ENCODE measurements around the gene CDCA7L.
"Not testable (repeated sequence)": the region's sequence is repeated elsewhere in the genome, so short reads cannot be mapped to it uniquely, and the experiment has no call there.

Gene CDCA7L

DNA sequence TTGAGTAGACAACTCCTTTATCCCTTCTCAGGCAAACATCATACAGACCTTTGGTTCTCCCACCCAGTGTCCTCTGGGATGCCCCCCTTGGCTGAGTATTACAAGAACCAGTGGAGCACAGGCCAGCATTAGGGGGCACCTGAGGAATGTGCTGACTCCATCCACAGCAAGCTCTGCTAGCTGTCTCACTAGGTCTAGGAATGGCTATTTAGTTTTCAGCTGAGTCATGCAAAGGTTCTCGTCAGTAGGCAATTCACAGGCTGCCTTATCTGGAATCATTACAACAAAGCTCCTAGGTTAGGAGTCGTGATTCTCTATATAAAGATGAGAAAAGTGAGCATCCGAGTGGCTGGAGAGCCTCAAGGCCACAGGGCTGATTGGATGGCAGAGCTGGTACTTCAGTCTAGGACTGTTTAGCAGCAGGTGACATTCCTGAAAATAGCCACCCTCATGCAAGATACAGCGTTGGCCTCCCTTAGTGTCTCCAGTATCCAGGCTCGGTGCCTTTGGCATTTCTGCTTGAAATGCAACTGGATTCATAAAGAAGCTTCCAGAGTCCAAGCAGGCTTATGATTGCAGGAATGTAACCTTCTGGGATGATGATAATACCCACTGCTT, 75.8 kb downstream of the CDCA7L start:
- no peak for TF ChIP-seq CTCF (IDR thresholded peaks at IDR 0.05; ENCODE audit: low read depth, low read length)

GRCh38 chr7:21868576-21868850, 77.2 kb downstream of the CDCA7L start:
- no peak for TF ChIP-seq CTCF (IDR thresholded peaks at IDR 0.05; ENCODE audit: low read depth, low read length)
- no peak overlapping the region for H3K4me3 ChIP-seq (ENCODE audit: low read depth, low read length)

More for the DNA sequence above, 75.8 kb downstream of the CDCA7L start:
- H3K4me3 ChIP-seq (ENCODE audit: low read depth, low read length): no peak overlapping the region

DNA sequence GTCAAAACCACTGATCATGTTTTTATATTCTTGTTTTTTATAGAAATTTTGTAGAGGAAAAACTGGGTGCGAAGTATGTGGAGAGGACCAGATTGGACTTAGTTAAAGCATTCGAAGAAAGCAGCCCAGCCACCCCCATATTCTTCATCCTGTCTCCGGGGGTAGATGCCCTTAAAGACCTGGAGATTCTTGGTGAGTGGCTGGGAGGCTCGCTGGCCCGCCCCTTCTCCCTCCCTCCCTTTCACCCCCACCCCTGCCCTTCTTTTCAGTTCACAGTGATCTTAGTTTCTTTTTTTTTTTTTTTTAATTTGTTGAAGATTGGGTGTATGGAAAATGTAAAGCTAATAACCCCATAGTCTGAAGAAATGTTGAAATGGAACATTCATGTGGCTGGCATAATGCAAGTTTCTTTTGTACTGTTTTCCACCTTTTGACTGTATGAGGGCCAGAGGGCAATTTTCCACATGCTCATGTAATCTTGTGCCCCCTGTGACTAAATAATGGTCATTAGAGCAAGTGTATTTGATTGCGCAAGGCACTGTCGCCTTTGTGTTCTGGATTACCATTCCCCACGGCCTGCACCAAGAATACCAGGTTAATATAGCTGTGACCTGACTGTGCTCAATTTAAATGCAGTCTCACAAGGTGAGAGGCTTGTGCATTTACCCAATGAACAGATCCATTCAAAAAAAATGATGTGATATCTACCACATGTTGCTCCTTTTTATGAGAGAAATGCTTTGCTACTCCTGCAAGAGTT, 77.7 kb downstream of the CDCA7L start:
- TF ChIP-seq CTCF (IDR thresholded peaks at IDR 0.05; ENCODE audit: low read depth, low read length): no peak
- no peak overlapping the region for H3K4me3 ChIP-seq (ENCODE audit: low read depth, low read length)

DNA sequence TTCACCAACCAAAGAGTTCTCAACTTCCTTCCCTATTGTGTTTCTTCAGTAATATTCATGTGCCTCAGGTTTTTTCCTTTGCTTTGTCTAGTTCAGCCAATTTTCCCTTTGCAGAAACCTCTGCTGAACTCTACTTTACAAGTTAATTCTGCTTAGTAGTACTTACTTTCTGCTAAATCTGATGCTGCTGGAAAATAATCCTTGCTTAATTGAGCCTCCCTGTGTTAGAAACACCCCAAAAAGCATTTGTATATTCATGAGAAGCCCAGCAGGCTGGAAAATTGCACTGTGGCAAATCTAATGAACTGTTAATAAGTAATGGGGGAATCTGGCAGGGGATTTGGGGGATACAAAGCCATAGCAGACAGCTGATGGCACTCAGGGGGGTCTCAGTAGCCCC, 78.5 kb downstream of the CDCA7L start:
- H3K4me3 ChIP-seq (ENCODE audit: low read depth, low read length): no peak overlapping the region
- no peak for TF ChIP-seq CTCF (IDR thresholded peaks at IDR 0.05; ENCODE audit: low read depth, low read length)

GRCh38 chr7:21866731-21867130, 79.0 kb downstream of the CDCA7L start:
- no peak for TF ChIP-seq CTCF (IDR thresholded peaks at IDR 0.05; ENCODE audit: low read depth, low read length)
- no peak overlapping the region for H3K4me3 ChIP-seq (ENCODE audit: low read depth, low read length)

DNA sequence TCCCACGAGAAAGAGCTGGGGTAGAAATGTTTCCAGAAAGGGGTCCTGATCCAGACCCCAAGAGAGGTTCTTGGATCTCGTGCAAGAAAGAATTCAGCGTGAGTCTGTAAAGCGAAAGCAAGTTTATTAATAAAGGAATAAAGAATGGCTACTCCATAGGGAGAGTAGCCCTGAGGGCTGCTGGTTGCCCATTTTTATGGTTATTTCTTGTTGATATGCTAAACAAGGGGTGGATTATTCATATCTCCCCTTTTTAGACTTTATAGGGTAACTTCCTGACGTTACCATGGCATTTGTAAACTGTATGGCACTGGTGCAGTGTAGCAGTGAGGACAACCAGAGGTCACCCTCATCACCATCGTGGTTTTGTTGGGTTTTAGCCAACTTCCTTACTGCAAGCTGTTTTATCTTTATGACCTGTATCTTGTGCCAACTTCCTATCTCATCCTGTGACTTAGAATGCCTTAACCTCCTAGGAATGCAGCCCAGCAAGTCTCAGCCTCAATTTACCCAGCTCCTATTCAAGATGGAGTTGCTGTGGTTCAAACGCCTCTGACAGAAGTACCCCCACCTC, 80.0 kb downstream of the CDCA7L start:
- not testable (repeated sequence) for H3K4me3 ChIP-seq (ENCODE audit: low read depth, low read length)

GRCh38 chr7:21851559-21851967, 94.1 kb downstream of the CDCA7L start:
- no peak overlapping the region for H3K4me3 ChIP-seq (ENCODE audit: low read depth, low read length)
- no peak for TF ChIP-seq CTCF (IDR thresholded peaks at IDR 0.05; ENCODE audit: low read depth, low read length)

Measured in WI38 (cell line).